Caki2 (cell line): ENCODE measurements around the gene NT5DC1. TPM values are rescaled to one million over a fixed set of nuclear protein-coding genes. Genes with fewer than 3 reads are reported as not detected.

Source experiments
- DNase-seq: peaks from one replicate; pipeline ENCODE4 v3.0.0-alpha.2; 2015; ENCODE audit warnings: low read depth
- in situ Hi-C: cut with HindIII; loops from 2 replicates; pipeline ENCODE4 v1.10.0; 2016; ENCODE audit warnings: low sequenced_read_pairs, low pct_unique_long_range_greater_than_20kb, mixed read lengths
- total RNA-seq: library from RNA; depleted of rRNA; stranded (reverse); fragments of >200 nt; shearing (Covaris generic); gene quantifications from 2 replicates; pipeline ENCODE4 v1.2.3, GENCODE V29; 2014; ENCODE audit warnings: low replicate concordance; rRNA removed

NT5DC1 gene
- 9.4 and 12.3 TPM in 2 replicates for total RNA-seq

GRCh38 chr6:116100419-116101301, at the start of gene NT5DC1:
Gene NT5DC1 (plus strand): TSS chr6:116100853. CDS start chr6:116100931, 78 bp downstream.
- in situ Hi-C loops: no loop called here
- peak; percentile 82 for DNase-seq

GRCh38 chr6:116051244-116051643, 49.4 kb upstream of the NT5DC1 start:
- DNase-seq: no peak
- in situ Hi-C loops: no loop called here

GRCh38 chr6:116055513-116055912, 45.1 kb upstream of the NT5DC1 start:
- in situ Hi-C loops: no loop called here
- DNase-seq: no peak

DNA sequence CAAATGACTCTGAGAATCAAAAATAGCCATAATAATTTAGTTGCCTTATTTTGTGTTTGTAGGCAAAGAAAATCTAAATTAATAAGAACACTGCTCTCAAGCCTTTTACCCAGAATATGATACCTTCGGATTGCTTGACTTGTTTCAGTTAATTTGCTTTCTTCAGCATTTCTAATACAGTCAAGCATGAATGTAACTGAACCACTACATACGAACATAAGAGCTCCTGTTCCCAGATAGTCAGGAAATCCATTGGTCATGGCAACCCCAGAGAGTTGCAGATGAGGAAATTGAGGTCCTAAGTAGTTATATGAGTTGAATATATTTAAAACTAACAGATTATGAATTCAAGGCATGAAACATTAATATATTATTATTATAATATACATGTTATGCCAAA, 42.9 kb upstream of the NT5DC1 start:
- no peak for DNase-seq

GRCh38 chr6:116059713-116060571, 40.7 kb upstream of the NT5DC1 start:
- DNase-seq: peak; percentile 68
- in situ Hi-C loops: loop anchor here (10.0 kb wide), 1 partner anchor 45 kb away; no protein-coding TSS in a partner anchor

More for the DNA sequence above, 42.9 kb upstream of the NT5DC1 start:
- in situ Hi-C loops: no loop called here

- peak; percentile 92 for DNase-seq
- in situ Hi-C loops: loop anchor here (10.0 kb wide), 1 partner anchor 46 kb away; no protein-coding TSS in a partner anchor
Observed at GRCh38 chr6:116060572-116061283, 39.9 kb upstream of the NT5DC1 start, which contains the start of gene FRK. Gene FRK (minus strand): TSS chr6:116060891. CDS start chr6:116060311, 580 bp downstream.

- in situ Hi-C loops: loop anchor here (10.0 kb wide), 1 partner anchor 48 kb away; no protein-coding TSS in a partner anchor
- DNase-seq: no peak
Observed at GRCh38 chr6:116062496-116062895, 38.2 kb upstream of the NT5DC1 start.

DNA sequence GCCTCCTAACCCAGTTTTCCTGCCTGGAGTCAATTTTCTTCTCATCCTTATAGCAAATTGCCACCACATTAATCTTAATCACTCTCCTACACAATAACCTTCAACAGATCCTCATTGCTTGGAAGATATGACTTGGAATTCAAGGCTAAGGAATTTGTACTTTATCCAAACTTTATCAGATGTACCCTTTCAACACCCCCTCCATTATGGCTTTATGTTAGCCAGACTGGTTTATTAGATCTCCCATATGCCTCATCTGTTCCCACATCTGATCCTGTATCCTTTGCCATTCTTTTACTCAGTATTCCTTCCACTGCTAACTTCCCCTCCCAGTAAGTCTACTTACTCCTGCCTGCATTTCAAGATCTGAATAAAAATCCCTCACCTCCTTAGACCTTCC, 36.0 kb upstream of the NT5DC1 start:
- in situ Hi-C loops: loop anchor here (10.0 kb wide), 1 partner anchor 50 kb away; no protein-coding TSS in a partner anchor
- DNase-seq: no peak

DNA sequence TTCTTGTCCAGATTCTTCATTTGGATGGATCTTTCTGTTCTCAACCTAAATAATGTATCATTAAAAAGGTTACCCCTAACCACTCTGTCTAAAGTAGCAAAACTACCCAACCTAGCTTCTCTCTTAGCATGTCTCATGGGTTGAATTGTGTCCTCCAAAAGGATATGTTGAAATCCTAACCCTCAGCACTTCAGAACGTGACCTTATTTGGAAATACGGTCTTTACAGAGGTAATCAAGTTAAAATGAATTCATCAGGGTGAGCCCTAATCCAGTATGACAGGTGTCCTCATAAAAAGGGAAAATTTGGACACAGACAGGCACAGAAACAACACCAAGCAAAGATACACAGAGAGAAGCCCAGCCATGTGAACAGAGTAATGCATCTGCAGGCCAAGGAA, 33.9 kb upstream of the NT5DC1 start:
- DNase-seq: no peak
- in situ Hi-C loops: loop anchor here (10.0 kb wide), 1 partner anchor 52 kb away; no protein-coding TSS in a partner anchor

DNA sequence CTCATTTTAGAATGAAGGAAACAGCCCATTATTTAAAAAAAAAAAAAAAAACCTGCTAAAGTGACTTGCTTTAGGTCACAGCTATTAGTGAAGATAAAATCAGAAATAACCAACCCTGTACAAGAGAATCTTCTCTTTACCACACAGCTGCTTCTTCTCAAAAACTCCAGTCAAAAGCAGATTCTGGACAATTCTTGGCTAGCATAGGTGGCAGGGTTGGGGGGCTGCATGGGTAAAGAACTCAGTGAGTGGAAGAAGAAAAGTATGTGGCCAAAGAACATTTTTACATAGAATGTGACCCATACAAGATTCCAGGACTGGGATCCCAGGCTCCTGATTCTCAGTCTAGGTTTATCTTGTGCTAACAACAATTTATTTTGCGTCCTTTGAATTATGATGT, 30.6 kb upstream of the NT5DC1 start:
- no peak for DNase-seq
- in situ Hi-C loops: no loop called here

GRCh38 chr6:116070616-116071389, 29.9 kb upstream of the NT5DC1 start:
- DNase-seq: no peak
- in situ Hi-C loops: no loop called here

DNA sequence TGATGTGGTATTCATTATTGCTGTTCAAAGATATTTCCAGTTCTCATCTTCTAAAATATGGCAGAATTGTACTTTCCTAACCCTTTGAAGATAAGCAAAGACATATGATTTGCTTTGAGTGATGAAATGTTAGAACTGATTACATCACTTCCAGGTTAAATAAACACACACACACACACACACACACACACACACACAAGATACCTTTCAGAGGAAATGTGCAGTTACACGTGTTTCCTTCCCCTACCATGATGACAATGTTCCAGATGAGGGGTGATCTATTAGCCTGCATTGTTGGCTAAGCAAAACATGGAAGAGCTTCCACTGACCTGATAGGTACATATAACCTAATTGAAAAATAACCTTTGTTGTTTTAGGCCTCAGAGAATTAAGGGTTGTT, 28.3 kb upstream of the NT5DC1 start:
- no peak for DNase-seq
- in situ Hi-C loops: no loop called here

GRCh38 chr6:116073765-116074440, 26.8 kb upstream of the NT5DC1 start:
- in situ Hi-C loops: no loop called here
- DNase-seq: peak; percentile 40

- no peak for DNase-seq
- in situ Hi-C loops: no loop called here
Observed at GRCh38 chr6:116074732-116075390, 25.8 kb upstream of the NT5DC1 start.

- in situ Hi-C loops: no loop called here
- DNase-seq: no peak
Observed at GRCh38 chr6:116078522-116078921, 22.1 kb upstream of the NT5DC1 start.

DNA sequence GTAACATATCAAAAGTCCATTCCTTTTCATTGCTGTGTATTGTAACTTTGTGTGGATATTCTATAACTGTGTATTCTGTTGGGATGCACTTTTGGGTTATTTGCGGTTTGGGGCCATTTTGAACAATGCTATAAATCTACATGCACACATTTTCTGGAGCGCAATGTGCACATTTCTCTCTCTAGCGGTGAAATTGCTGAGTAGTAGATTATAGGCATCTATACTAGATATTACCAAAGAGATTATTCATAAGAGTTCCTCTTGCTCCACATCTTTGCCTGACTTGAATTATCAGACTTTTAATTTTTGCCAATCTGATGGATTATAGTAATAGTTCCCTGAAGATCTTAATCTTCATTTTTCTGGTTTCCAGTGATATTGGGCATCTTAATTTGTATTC, 21.7 kb upstream of the NT5DC1 start:
- in situ Hi-C loops: no loop called here
- DNase-seq: no peak
